Testis (tissue), 3 donors: ENCODE data around the gene PYROXD2. TPM values are rescaled to one million over a fixed set of nuclear protein-coding genes. Genes with fewer than 3 reads are reported as not detected.

Experiments used
- DNase-seq: peaks from one replicate; pipeline ENCODE4 v3.0.0-alpha.2; 2019
- H3K27ac ChIP-seq, 2 donors: fragments of 200-600 bp; sonication (generic); one replicate each; pipeline ENCODE4 v1.5.1; 2019
- H3K27me3 ChIP-seq: fragments of 200-600 bp; sonication (generic); one replicate; pipeline ENCODE4 v1.5.1; 2019
- H3K36me3 ChIP-seq: fragments of 200-600 bp; sonication (generic); one replicate; pipeline ENCODE4 v1.5.1; 2017; ENCODE audit warnings: low read depth; ENCODE audit errors: missing control alignments
- H3K4me1 ChIP-seq: fragments of 200-600 bp; sonication (generic); one replicate; pipeline ENCODE4 v1.5.1; 2019
- H3K4me3 ChIP-seq, 2 donors: fragments of 200-600 bp; sonication (generic); one replicate each; pipeline ENCODE4 v1.5.1; 2017 to 2019
- H3K9me3 ChIP-seq: fragments of 200-600 bp; sonication (generic); one replicate; pipeline ENCODE4 v1.5.1; 2017
- CTCF ChIP-seq, 3 experiments: fragments of 450-650 bp in 2 of 3; fragments of 200-600 bp in 1 of 3; sonication (generic) in 1 of 3; IDR thresholded peaks; one replicate each; pipeline ENCODE4 v1.5.1; 2016 to 2019; ENCODE audit warnings: antibody characterized with exemption in 3 of 3, mild to moderate bottlenecking in 2 of 3, moderate library complexity in 1 of 3
- POLR2A ChIP-seq: fragments of 450-650 bp; IDR thresholded peaks from one replicate; pipeline ENCODE4 v1.6.1; 2017; ENCODE audit warnings: antibody characterized with exemption, mild to moderate bottlenecking, moderate library complexity
- WGBS, 2 donors: methylation state at CpG; one replicate each; pipeline ENCODE4 v1.1.5; 2018; 5-methylcytosine and 5-hydroxymethylcytosine counted together
- intact Hi-C: fragments of 100-400 bp; cut with DNase I; formaldehyde crosslinking; loops from one replicate; pipeline ENCODE4 v1.15.1; 2023; ENCODE audit warnings: low total_unique reads
- polyA plus RNA-seq: library from polyadenylated mRNA; stranded (reverse); fragments of 350-450 nt; fragmentation: Illumina TruSeq; extraction: RNeasy Lipid Tissue Mini Kit (QIAGEN cat#74804); gene quantifications from one replicate; pipeline ENCODE4 v1.2.3, GENCODE V29; 2014; ENCODE audit warnings: low read depth, low replicate concordance; ENCODE audit not compliant: insufficient read depth
- total RNA-seq, 2 donors: library from RNA; depleted of rRNA; stranded (reverse); fragments of >200 nt; gene quantifications; one replicate each; pipeline ENCODE4 v1.2.3, GENCODE V29; 2016

The PYROXD2 gene
- total and polyA plus RNA-seq, 3 donors from 2014 or later = 10.2 to 20.2 (median 13.0) TPM

- no peaks in the 10 kb centered on the region for H3K9me3 ChIP-seq
- WGBS, 2 donors = 80 to 87% methylated on average over 4 of the region's 4 CpGs
- H3K27ac ChIP-seq = no peak overlapping the region
- H3K36me3 ChIP-seq = no peaks in the 10 kb centered on the region
- H3K4me1 ChIP-seq = no peaks in the 10 kb centered on the region
- intact Hi-C loops = no loop called here
- no peak for TF ChIP-seq CTCF (IDR thresholded peaks at IDR 0.05)
- no peak overlapping the region for H3K4me3 ChIP-seq
- no peaks in the 10 kb centered on the region for H3K27me3 ChIP-seq
- no peak for DNase-seq
Measured at GRCh38 chr10:98436704-98437103, 21.7 kb upstream of the PYROXD2 start.

- no peaks in the 10 kb centered on the region for H3K27me3 ChIP-seq
- no peak for DNase-seq
- 83 to 91% methylated on average over 10 to 12 of the region's 12 CpGs for WGBS, 2 donors
Measured at GRCh38 chr10:98435178-98435577, 20.2 kb upstream of the PYROXD2 start.

GRCh38 chr10:98433881-98434732 lies 19.1 kb upstream of the PYROXD2 start:
- H3K4me1 ChIP-seq = no peaks in the 10 kb centered on the region
- 94 to 96% methylated on average over 16 to 21 of the region's 21 CpGs for WGBS, 2 donors
- H3K36me3 ChIP-seq = no peaks in the 10 kb centered on the region
- no peaks in the 10 kb centered on the region for H3K9me3 ChIP-seq
- no peak overlapping the region for H3K4me3 ChIP-seq
- DNase-seq = no peak
- TF ChIP-seq POLR2A (no peak), CTCF (IDR thresholded peaks at IDR 0.05) (no peak)
- intact Hi-C loops = no loop called here
- no peak overlapping the region for H3K27ac ChIP-seq
- H3K27me3 ChIP-seq = no peaks in the 10 kb centered on the region

More at GRCh38 chr10:98435178-98435577, 20.2 kb upstream of the PYROXD2 start:
- Histone ChIP-seq H3K9me3 (no peaks in the 10 kb centered on the region), H3K27ac (no peak overlapping the region), H3K4me3 (no peak overlapping the region), H3K4me1 (no peaks in the 10 kb centered on the region), H3K36me3 (no peaks in the 10 kb centered on the region)
- TF ChIP-seq CTCF (IDR thresholded peaks at IDR 0.05) (no peak), POLR2A (no peak)
- intact Hi-C loops = no loop called here

- H3K4me3 ChIP-seq = no peak overlapping the region
- 94 to 100% methylated on average over 1 of the region's 1 CpG for WGBS, 2 donors
- no peaks in the 10 kb centered on the region for H3K27me3 ChIP-seq
- TF ChIP-seq CTCF (IDR thresholded peaks at IDR 0.05) (no peak), POLR2A (no peak)
- no peaks in the 10 kb centered on the region for H3K36me3 ChIP-seq
- intact Hi-C loops = no loop called here
- no peaks in the 10 kb centered on the region for H3K4me1 ChIP-seq
- no peak overlapping the region for H3K27ac ChIP-seq
- no peaks in the 10 kb centered on the region for H3K9me3 ChIP-seq
- no peak for DNase-seq
Measured at GRCh38 chr10:98433371-98433770, 18.4 kb upstream of the PYROXD2 start.

- Histone ChIP-seq H3K27ac (no peak overlapping the region), H3K9me3 (no peaks in the 10 kb centered on the region), H3K4me3 (no peak overlapping the region), H3K27me3 (no peaks in the 10 kb centered on the region), H3K36me3 (no peaks in the 10 kb centered on the region), H3K4me1 (no peaks in the 10 kb centered on the region)
- no peak for TF ChIP-seq CTCF (IDR thresholded peaks at IDR 0.05)
- no peak for DNase-seq
- intact Hi-C loops = no loop called here
- WGBS, 2 donors = 94 to 100% methylated on average over 1 of the region's 1 CpG
Measured at GRCh38 chr10:98432330-98432729, 17.3 kb upstream of the PYROXD2 start.
